Measurements from ENCODE around the gene XCR1. TPM values are rescaled to one million over a fixed set of nuclear protein-coding genes. Genes with fewer than 3 reads are reported as not detected.

XCR1 gene
- total and polyA plus RNA-seq, 2 experiments from 2014 or later: not detected

DNA sequence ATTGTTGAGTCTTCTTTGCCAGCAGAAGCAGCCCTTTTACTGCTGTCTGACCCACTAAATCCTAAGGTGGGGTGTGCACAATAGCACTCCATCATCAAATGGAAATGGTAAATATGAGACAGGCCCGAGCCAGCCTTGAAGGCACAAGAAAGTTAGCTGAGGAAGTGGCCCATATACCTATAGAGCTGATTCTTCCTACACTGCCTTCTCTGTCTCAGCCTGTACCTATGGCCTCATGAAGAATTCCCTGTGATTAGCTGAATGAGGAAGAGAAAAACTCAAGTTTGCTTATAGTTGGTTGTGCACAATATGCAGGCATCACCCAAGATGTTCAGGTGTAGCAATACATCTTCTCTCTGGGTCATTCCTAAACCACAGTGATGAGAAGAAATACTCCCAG lies 31.7 kb upstream of the XCR1 start:
- H3F3A ChIP-seq (replicated peaks; ENCODE audit: low read depth): no peaks in the 10 kb centered on the region
- no peaks in the 10 kb centered on the region for H3K4me1 Mint-ChIP-seq
- no peaks in the 10 kb centered on the region for H3K36me3 ChIP-seq (ENCODE audit: insufficient read depth)
- no peaks in the 10 kb centered on the region for H3K79me2 ChIP-seq (replicated peaks; ENCODE audit: insufficient read depth)
- H4K20me1 ChIP-seq (replicated peaks; ENCODE audit: insufficient read depth): no peaks in the 10 kb centered on the region
- H3K9me3 Mint-ChIP-seq: no peaks in the 10 kb centered on the region
- ATAC-seq: no peak
- DNase-seq (ENCODE audit: low spot score): no peak
- peaks cover 8% of the 10 kb centered on the region; the same call in 1 of the 2 replicates for H3K9me2 ChIP-seq (ENCODE audit: insufficient read depth)
- no peak for TF ChIP-seq POLR2AphosphoS5 (IDR thresholded peaks at IDR 0.05; ENCODE audit: low read depth)
- H3K27me3 Mint-ChIP-seq (ENCODE audit: insufficient read depth, low read depth, poor library complexity): peaks cover 3% of the 10 kb centered on the region
- no peak overlapping the region for H2AFZ ChIP-seq
- H3K4me3 Mint-ChIP-seq: no peak overlapping the region
- no peak overlapping the region for H3K27ac Mint-ChIP-seq
- H3K27me3 ChIP-seq (ENCODE audit: insufficient read depth): no peaks in the 10 kb centered on the region
- H3K4me2 ChIP-seq: no peak overlapping the region
- H3K4me3 ChIP-seq: no peak overlapping the region
- no peaks in the 10 kb centered on the region for H3K4me1 ChIP-seq (ENCODE audit: insufficient read depth)
- no peak overlapping the region for H3K27ac ChIP-seq (ENCODE audit: low read depth)
- no peaks in the 10 kb centered on the region for H3K36me3 Mint-ChIP-seq (ENCODE audit: low read depth)

- H3K27me3 Mint-ChIP-seq (ENCODE audit: insufficient read depth, low read depth, poor library complexity): peaks cover 2% of the 10 kb centered on the region
- Histone ChIP-seq H3K27ac (ENCODE audit: low read depth) (no peak overlapping the region), H3K27me3 (ENCODE audit: insufficient read depth) (no peaks in the 10 kb centered on the region), H3K4me2 (no peak overlapping the region), H3K79me2 (replicated peaks; ENCODE audit: insufficient read depth) (no peaks in the 10 kb centered on the region), H3K9me2 (ENCODE audit: insufficient read depth) (peaks cover 3% of the 10 kb centered on the region; the same call in 1 of the 2 replicates), H3K4me1 (ENCODE audit: insufficient read depth) (no peaks in the 10 kb centered on the region), H3K4me3 (no peak overlapping the region), H3F3A (replicated peaks; ENCODE audit: low read depth) (no peaks in the 10 kb centered on the region), H3K36me3 (ENCODE audit: insufficient read depth) (no peaks in the 10 kb centered on the region), H4K20me1 (replicated peaks; ENCODE audit: insufficient read depth) (no peaks in the 10 kb centered on the region), H2AFZ (no peak overlapping the region)
- H3K27ac Mint-ChIP-seq: no peak overlapping the region
- no peaks in the 10 kb centered on the region for H3K9me3 Mint-ChIP-seq
- H3K36me3 Mint-ChIP-seq (ENCODE audit: low read depth): no peaks in the 10 kb centered on the region
- DNase-seq (ENCODE audit: low spot score) (no peak), ATAC-seq (no peak)
- no peak overlapping the region for H3K4me3 Mint-ChIP-seq
- no peaks in the 10 kb centered on the region for H3K4me1 Mint-ChIP-seq
- TF ChIP-seq JUNB (IDR thresholded peaks at IDR 0.05; ENCODE audit: unreplicated experiment): no peak
- TF ChIP-seq REST (IDR thresholded peaks at IDR 0.05; ENCODE audit: unreplicated experiment): no peak
- TF ChIP-seq CTCF (conservative IDR thresholded peaks at IDR 0.05; ENCODE audit: low read depth in 2 of 2): no peak
- no peak for TF ChIP-seq EZH2phosphoT487 (IDR thresholded peaks at IDR 0.05; ENCODE audit: unreplicated experiment)
- TF ChIP-seq ZNF331 (CRISPR knock-in tag; IDR thresholded peaks at IDR 0.05; ENCODE audit: low read depth): no peak
- TF ChIP-seq CREB1 (CRISPR knock-in tag; IDR thresholded peaks at IDR 0.05; ENCODE audit: low read depth): no peak
- no peak for TF ChIP-seq ZNF114 (CRISPR knock-in tag; IDR thresholded peaks at IDR 0.05)
- no peak for TF ChIP-seq POLR2AphosphoS5 (IDR thresholded peaks at IDR 0.05; ENCODE audit: low read depth)
- TF ChIP-seq, protein P1, sequence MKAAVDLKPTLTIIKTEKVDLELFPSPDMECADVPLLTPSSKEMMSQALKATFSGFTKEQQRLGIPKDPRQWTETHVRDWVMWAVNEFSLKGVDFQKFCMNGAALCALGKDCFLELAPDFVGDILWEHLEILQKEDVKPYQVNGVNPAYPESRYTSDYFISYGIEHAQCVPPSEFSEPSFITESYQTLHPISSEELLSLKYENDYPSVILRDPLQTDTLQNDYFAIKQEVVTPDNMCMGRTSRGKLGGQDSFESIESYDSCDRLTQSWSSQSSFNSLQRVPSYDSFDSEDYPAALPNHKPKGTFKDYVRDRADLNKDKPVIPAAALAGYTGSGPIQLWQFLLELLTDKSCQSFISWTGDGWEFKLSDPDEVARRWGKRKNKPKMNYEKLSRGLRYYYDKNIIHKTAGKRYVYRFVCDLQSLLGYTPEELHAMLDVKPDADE (IDR thresholded peaks at IDR 0.05): no peak
- no peak for TF ChIP-seq NANOG (IDR thresholded peaks at IDR 0.05; ENCODE audit: borderline replicate concordance)
Measured at GRCh38 chr3:46057716-46058115, 30.4 kb upstream of the XCR1 start.
